ENCODE measurements around the gene SUSD1. TPM values are rescaled to one million over a fixed set of nuclear protein-coding genes. Genes with fewer than 3 reads are reported as not detected.

SUSD1 gene
- total and polyA plus RNA-seq, 2 donors (not counting 3 experiments of a cell fraction or from before 2014, with no cell fraction given) = 33.1 to 37.8 TPM

- TF ChIP-seq, protein P1, sequence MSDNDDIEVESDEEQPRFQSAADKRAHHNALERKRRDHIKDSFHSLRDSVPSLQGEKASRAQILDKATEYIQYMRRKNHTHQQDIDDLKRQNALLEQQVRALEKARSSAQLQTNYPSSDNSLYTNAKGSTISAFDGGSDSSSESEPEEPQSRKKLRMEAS (IDR thresholded peaks at IDR 0.05; ENCODE audit: insufficient read depth, insufficient read length) = no peak
- TF ChIP-seq JUN (IDR thresholded peaks at IDR 0.05; ENCODE audit: borderline replicate concordance, insufficient read depth, insufficient read length, low read depth) = no peak
- no peak for TF ChIP-seq GATA2 (IDR thresholded peaks at IDR 0.05; ENCODE audit: insufficient read depth, insufficient read length, low read depth, low read length)
- TF ChIP-seq FOS (IDR thresholded peaks at IDR 0.05; ENCODE audit: borderline replicate concordance, insufficient read depth, low read length) = no peak
- TF ChIP-seq, protein P2, sequence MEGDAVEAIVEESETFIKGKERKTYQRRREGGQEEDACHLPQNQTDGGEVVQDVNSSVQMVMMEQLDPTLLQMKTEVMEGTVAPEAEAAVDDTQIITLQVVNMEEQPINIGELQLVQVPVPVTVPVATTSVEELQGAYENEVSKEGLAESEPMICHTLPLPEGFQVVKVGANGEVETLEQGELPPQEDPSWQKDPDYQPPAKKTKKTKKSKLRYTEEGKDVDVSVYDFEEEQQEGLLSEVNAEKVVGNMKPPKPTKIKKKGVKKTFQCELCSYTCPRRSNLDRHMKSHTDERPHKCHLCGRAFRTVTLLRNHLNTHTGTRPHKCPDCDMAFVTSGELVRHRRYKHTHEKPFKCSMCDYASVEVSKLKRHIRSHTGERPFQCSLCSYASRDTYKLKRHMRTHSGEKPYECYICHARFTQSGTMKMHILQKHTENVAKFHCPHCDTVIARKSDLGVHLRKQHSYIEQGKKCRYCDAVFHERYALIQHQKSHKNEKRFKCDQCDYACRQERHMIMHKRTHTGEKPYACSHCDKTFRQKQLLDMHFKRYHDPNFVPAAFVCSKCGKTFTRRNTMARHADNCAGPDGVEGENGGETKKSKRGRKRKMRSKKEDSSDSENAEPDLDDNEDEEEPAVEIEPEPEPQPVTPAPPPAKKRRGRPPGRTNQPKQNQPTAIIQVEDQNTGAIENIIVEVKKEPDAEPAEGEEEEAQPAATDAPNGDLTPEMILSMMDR (IDR thresholded peaks at IDR 0.05; ENCODE audit: extremely low read depth in 1 of 2, insufficient read depth in 1 of 2, low read depth in 1 of 2, low read length in 2 of 2) = no peak
- TF ChIP-seq POLR2A (IDR thresholded peaks at IDR 0.05; ENCODE audit: low read depth, low read length) = no peak
- TF ChIP-seq EZH2 (IDR thresholded peaks at IDR 0.05; ENCODE audit: borderline replicate concordance, low read depth, low read length, severe bottlenecking) = no peak
- TF ChIP-seq POLR2AphosphoS5 (IDR thresholded peaks at IDR 0.05; ENCODE audit: insufficient read depth, low read depth, low read length) = no peak
- no peak for TF ChIP-seq MYC (IDR thresholded peaks at IDR 0.05; ENCODE audit: low read depth, low read length)
- ChIA-PET POLR2A (no interaction called here), CTCF (interaction anchor here (1.0 to 1.5 kb wide), 5 partner anchors 10 to 182 kb away, joined by 3 to 4 read pairs (median 3); partner anchors contain the start of gene SUSD1)
- H3K27me3 ChIP-seq (ENCODE audit: control insufficient read depth in 2 of 2, insufficient read depth in 2 of 2, low read length in 2 of 2) = no peaks in the 10 kb centered on the region
- H4K20me1 ChIP-seq (replicated peaks; ENCODE audit: control insufficient read depth, extremely low read depth, insufficient read depth, low read length) = no peaks in the 10 kb centered on the region
- peaks cover 3% of the 10 kb centered on the region for H3K79me2 ChIP-seq (ENCODE audit: control insufficient read depth, insufficient read depth, low read length)
- no peak overlapping the region for H3K27ac ChIP-seq (ENCODE audit: insufficient read depth, low read depth, low read length)
- DNase-seq (ENCODE audit: low read depth, low spot score) (no peak), FAIRE-seq (no peak)
- no peaks in the 10 kb centered on the region for H3K9me1 ChIP-seq (replicated peaks; ENCODE audit: control insufficient read depth, extremely low read depth, insufficient read depth, low read length)
- no peaks in the 10 kb centered on the region for H3K4me1 ChIP-seq (ENCODE audit: control insufficient read depth, extremely low read depth, insufficient read depth, low read length)
- no peak overlapping the region for H2AFZ ChIP-seq (ENCODE audit: low read depth, low read length)
- H3K36me3 ChIP-seq (ENCODE audit: control insufficient read depth in 2 of 2, extremely low read depth in 1 of 2, insufficient read depth in 2 of 2, low read length in 2 of 2) = no peaks in the 10 kb centered on the region
- intact Hi-C loops (cut with micrococcal nuclease) = no loop called here
- no peak overlapping the region for H3K4me2 ChIP-seq (ENCODE audit: insufficient read depth, low read length)
- BruUV-seq (replicated peaks) = no TSS peak
- no peak overlapping the region for H3K9ac ChIP-seq (replicated peaks; ENCODE audit: extremely low read depth, insufficient read depth, low read length)
- H3K9me3 ChIP-seq (replicated peaks; ENCODE audit: control insufficient read depth, insufficient read depth, low read length) = no peaks in the 10 kb centered on the region
- dilution Hi-C loops (cut with MboI; ENCODE audit: extremely low pct_ligation_motif_present, low sequenced_read_pairs) = no loop called here
- H3K4me3 ChIP-seq (replicated peaks in 1 of 3; ENCODE audit: insufficient read depth in 1 of 3, low read depth in 1 of 3, low read length in 3 of 3) = no peak overlapping the region
Observed at GRCh38 chr9:112162621-112163413, 12.3 kb downstream of the SUSD1 start.

Data from endothelial cell of umbilical vein (primary cell).